AG10803 (cell line): Measurements from ENCODE around the gene ACYP1.

ENCODE experiments used
- DNase-seq: peaks from one replicate; pipeline ENCODE4 v3.0.0; 2010; ENCODE audit warnings: low read depth
- H3K4me3 ChIP-seq: 2 replicates; pipeline ENCODE4 v1.5.1; 2011; ENCODE audit warnings: mild to moderate bottlenecking, low read length, control low read depth
- TF ChIP-seq, protein P1 (sequence below): conservative IDR thresholded peaks from 2 replicates; pipeline ENCODE4 v1.5.1; 2011; ENCODE audit warnings: mild to moderate bottlenecking, low read length, control low read depth, inconsistent platforms

Gene ACYP1

DNA sequence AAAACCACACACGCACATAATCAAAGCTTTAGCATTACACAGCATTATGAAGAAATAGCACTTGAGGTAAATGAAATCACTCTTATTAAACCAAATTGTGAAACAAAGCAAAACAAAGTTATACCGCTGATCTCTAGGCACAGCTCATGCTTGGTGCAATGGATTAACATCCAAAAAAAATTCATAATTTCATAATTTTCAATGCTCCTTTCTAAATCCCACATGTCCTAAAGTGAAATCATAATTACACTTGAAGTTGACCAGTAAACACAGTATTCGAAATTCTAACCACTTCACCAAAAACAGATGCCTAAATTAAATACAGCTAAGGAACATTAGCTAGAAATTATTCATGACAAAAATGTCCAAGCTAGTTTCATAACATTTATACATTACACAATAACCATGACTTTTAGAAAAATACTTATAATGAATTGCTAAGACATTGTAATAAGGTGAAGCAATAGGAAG lies 14.1 kb downstream of the ACYP1 start:
- TF ChIP-seq, protein P1, sequence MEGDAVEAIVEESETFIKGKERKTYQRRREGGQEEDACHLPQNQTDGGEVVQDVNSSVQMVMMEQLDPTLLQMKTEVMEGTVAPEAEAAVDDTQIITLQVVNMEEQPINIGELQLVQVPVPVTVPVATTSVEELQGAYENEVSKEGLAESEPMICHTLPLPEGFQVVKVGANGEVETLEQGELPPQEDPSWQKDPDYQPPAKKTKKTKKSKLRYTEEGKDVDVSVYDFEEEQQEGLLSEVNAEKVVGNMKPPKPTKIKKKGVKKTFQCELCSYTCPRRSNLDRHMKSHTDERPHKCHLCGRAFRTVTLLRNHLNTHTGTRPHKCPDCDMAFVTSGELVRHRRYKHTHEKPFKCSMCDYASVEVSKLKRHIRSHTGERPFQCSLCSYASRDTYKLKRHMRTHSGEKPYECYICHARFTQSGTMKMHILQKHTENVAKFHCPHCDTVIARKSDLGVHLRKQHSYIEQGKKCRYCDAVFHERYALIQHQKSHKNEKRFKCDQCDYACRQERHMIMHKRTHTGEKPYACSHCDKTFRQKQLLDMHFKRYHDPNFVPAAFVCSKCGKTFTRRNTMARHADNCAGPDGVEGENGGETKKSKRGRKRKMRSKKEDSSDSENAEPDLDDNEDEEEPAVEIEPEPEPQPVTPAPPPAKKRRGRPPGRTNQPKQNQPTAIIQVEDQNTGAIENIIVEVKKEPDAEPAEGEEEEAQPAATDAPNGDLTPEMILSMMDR, result no peak
- H3K4me3 ChIP-seq, result no peak overlapping the region
- peak; percentile 95 for DNase-seq

DNA sequence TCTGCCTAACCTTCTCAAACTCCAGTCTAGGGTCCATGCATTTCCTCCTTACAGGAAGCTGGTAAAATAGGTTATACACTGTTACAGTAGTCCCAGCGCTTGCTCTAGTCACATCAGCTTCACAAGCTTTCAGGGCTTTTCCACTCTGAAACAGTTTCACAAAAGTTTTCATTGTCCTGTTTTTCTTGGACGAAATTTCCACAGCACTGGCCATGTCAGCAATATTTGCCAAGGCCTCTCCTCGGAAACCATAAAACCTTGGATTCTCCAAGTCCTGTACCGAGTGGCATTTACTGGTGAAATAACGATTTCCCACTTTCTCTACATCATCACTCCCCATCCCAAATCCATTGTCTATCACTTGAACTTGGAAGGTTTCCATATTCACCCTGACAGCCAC lies 14.7 kb downstream of the ACYP1 start:
- TF ChIP-seq, protein P1, result no peak
- DNase-seq, result no peak
- H3K4me3 ChIP-seq, result no peak overlapping the region

DNA sequence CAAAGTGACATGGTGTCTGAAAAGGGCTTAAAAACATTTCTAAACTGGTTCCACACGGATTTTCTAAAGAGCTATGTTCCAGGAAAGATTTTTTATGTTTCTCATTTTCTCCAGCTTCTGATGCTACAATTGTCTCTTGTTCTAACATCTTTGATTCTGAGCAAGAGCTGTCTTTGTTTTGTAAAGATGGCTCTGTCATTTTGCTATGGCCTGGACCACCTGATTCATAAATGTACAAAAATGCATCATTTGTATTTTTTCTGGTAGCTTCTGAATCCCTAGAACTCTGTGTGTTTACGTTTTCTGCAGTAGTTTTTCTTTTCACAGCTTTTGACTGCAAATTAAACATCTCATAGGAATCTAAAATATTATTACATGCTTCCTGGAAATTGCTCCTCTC lies 15.7 kb downstream of the ACYP1 start:
- DNase-seq, result no peak
- TF ChIP-seq, protein P1, result no peak
- H3K4me3 ChIP-seq, result no peak overlapping the region

DNA sequence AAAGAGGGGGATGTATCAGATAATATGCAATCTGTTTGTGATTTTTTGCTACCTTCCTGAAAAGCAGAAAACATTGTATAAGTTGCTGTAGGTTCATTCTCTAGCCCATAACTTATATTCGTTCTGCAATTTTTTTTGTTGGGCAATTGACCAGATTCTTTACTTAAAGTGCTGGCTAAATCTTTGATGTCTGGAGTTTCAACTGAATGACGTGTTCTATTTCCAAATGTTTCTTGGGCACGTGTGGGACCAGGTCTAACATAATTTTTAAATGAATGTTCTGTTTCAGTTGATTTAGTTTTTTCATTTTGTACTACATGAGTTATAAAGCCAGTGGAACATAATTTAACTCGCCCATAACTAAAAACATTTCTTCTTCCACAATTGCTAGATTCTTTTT lies 16.3 kb downstream of the ACYP1 start:
- TF ChIP-seq, protein P1, result no peak
- H3K4me3 ChIP-seq, result no peak overlapping the region
- DNase-seq, result peak; percentile 45

DNA sequence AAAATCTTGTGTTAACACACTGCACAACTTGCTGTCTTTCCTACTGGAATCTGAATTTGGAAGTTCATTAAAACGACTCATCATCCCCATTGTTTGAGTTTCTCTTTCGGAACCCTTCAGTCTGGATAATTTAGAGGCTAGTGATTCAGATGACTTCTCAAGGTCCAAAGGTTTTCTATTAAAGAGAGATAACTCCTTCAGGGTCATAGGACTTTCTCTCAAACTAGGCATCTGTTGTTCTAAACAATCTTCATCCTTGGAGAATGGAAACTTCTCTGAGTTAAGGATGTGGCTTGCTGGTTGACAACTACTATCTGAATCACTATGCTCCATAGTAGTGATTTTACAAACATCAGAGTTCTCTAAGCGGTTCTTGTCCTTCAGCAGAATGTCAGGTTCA lies 16.9 kb downstream of the ACYP1 start:
- no peak overlapping the region for H3K4me3 ChIP-seq
- TF ChIP-seq, protein P1, result no peak
- peak; percentile 19 for DNase-seq

DNA sequence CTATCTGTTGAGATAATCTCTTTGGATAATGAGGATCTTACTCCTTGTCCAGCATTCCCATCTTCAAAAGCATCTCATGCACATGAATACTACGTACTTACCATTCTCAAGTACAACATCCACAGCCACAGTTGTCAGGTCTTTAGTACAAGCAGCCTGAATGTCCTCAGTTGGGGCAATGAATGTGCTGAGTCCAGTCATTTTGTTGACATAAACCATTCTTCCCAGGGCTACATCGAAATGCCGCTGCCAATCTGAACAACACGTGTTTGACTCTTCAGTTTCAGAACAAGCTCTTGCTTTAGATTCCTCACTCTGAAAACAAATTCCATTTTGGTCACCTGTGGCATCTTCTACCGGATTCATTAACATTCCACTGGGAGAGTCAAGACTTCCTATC lies 17.5 kb downstream of the ACYP1 start:
- DNase-seq, result no peak
- H3K4me3 ChIP-seq, result no peak overlapping the region
- TF ChIP-seq, protein P1, result no peak

DNA sequence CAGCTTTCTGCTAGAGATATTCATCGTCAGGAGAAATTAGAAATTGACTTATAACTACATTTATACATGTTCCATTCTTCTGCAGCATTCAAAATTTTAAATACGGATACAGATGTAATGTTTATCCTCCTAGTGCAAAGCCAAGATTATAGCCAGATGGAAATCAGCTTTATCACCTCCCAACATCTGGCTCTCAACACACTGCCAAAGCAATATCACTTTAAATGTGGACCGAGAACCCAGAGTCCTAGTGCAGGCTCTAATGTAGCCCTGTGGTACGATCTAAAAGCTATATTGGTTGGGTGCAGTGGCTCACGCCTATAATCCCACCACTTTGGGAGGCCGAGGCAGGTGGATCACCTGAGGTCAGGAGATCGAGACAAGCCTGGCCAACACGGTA lies 19.1 kb downstream of the ACYP1 start:
- DNase-seq, result peak; percentile 25
- no peak overlapping the region for H3K4me3 ChIP-seq
- TF ChIP-seq, protein P1, result no peak
